Measurements from ENCODE around the gene GTF3C1. TPM values are rescaled to one million over a fixed set of nuclear protein-coding genes. Genes with fewer than 3 reads are reported as not detected.

GTF3C1 gene
- total RNA-seq, 1 donor = 59.0 TPM

DNA sequence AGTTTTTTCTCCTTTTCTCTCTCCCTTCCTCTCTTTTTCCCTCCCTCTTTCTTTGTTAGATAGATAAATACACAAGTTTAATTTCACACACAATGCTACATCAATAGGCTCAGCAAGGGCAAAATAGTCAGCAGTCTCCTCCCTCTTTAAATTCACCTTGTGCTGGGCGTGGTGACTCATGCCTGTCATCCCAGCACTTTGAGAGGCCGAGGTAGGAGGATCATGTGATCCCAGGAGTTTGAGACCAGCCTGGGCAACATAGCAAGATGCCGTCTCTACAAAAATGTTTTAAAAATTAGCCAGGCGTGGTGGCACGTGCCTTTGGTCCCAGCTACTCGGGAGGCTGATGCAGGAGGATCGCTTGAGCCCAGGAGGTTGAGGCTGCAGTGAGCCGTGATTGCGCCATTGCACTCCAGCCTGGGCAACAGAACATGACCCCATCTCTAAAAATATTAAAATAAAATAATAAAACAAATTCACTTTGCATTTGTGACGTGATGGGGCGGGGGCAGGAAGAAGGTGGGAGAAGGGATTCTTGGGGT lies 120.3 kb downstream of the GTF3C1 start:
- DNase-seq (ENCODE audit: insufficient read length, low spot score, missing footprints) = no peak
- Histone ChIP-seq H3K27me3 (ENCODE audit: insufficient read depth, low read length) (no peaks in the 10 kb centered on the region), H2AFZ (ENCODE audit: low read length) (no peak overlapping the region), H3K4me2 (ENCODE audit: insufficient read depth, low read length) (no peak overlapping the region), H3K4me1 (ENCODE audit: insufficient read depth, low read length) (peaks cover 17% of the 10 kb centered on the region), H3K79me2 (ENCODE audit: insufficient read depth, low read length) (no peaks in the 10 kb centered on the region), H3K4me3 (ENCODE audit: insufficient read depth, low read length) (no peak overlapping the region), H4K20me1 (ENCODE audit: insufficient read depth, low read length) (no peaks in the 10 kb centered on the region), H3K9me3 (ENCODE audit: low read depth, low read length) (no peaks in the 10 kb centered on the region), H3K36me3 (ENCODE audit: insufficient read depth, low read length) (no peaks in the 10 kb centered on the region), H3K27ac (ENCODE audit: low read depth, low read length) (no peak overlapping the region)
- no peak for TF ChIP-seq CTCF (IDR thresholded peaks at IDR 0.05; ENCODE audit: extremely low read depth, low read depth, low read length)

GRCh38 chr16:27428026-27428785 lies 121.5 kb downstream of the GTF3C1 start:
- Histone ChIP-seq H2AFZ (ENCODE audit: low read length) (no peak overlapping the region), H3K4me2 (ENCODE audit: insufficient read depth, low read length) (no peak overlapping the region), H3K27me3 (ENCODE audit: insufficient read depth, low read length) (no peaks in the 10 kb centered on the region), H3K36me3 (ENCODE audit: insufficient read depth, low read length) (no peaks in the 10 kb centered on the region), H3K27ac (ENCODE audit: low read depth, low read length) (no peak overlapping the region), H3K4me1 (ENCODE audit: insufficient read depth, low read length) (peaks cover 17% of the 10 kb centered on the region), H3K9me3 (ENCODE audit: low read depth, low read length) (no peaks in the 10 kb centered on the region), H4K20me1 (ENCODE audit: insufficient read depth, low read length) (no peaks in the 10 kb centered on the region), H3K79me2 (ENCODE audit: insufficient read depth, low read length) (no peaks in the 10 kb centered on the region), H3K4me3 (ENCODE audit: insufficient read depth, low read length) (no peak overlapping the region)
- no peak for DNase-seq (ENCODE audit: insufficient read length, low spot score, missing footprints)
- TF ChIP-seq CTCF (IDR thresholded peaks at IDR 0.05; ENCODE audit: extremely low read depth, low read depth, low read length) = peak; percentile 24

- H3K4me3 ChIP-seq (ENCODE audit: insufficient read depth, low read length) = no peak overlapping the region
- H3K4me2 ChIP-seq (ENCODE audit: insufficient read depth, low read length) = no peak overlapping the region
- H3K4me1 ChIP-seq (ENCODE audit: insufficient read depth, low read length) = peaks cover 13% of the 10 kb centered on the region
- TF ChIP-seq CTCF (IDR thresholded peaks at IDR 0.05; ENCODE audit: extremely low read depth, low read depth, low read length) = no peak
- H3K36me3 ChIP-seq (ENCODE audit: insufficient read depth, low read length) = no peaks in the 10 kb centered on the region
- no peaks in the 10 kb centered on the region for H3K27me3 ChIP-seq (ENCODE audit: insufficient read depth, low read length)
- no peaks in the 10 kb centered on the region for H4K20me1 ChIP-seq (ENCODE audit: insufficient read depth, low read length)
- H3K79me2 ChIP-seq (ENCODE audit: insufficient read depth, low read length) = no peaks in the 10 kb centered on the region
- no peak overlapping the region for H3K27ac ChIP-seq (ENCODE audit: low read depth, low read length)
- no peak overlapping the region for H2AFZ ChIP-seq (ENCODE audit: low read length)
- DNase-seq (ENCODE audit: insufficient read length, low spot score, missing footprints) = no peak
- H3K9me3 ChIP-seq (ENCODE audit: low read depth, low read length) = no peaks in the 10 kb centered on the region
These were observed 122.2 kb downstream of the GTF3C1 start for GRCh38 chr16:27427538-27427937.

Data from osteoblast (primary cell).